ENCODE measurements around the gene DPP10.

The DPP10 gene

DNA sequence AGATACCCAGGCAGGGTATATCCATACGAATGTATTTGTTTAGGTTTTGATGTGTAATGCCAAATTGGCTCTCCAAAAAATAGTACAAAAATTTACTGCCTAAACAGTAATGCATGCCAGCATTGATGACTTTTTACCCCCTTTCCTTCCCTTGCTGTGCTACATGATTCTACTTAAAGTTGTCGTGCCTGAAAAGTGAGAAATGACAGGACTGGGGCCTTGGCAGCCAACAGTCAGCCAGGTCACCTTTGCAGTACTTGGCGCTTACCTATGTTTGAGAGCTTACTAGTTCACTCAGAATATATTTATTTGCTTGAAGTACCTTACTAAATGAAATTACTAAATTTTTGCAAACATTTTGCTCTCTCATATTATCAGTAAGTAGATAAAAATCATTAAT is 1329.1 kb downstream of the DPP10 start:
- Histone ChIP-seq H3K27me3 (ENCODE audit: insufficient read depth, low read length) (no peaks in the 10 kb centered on the region), H3K4me3 (ENCODE audit: low read depth, low read length) (no peak overlapping the region), H3K36me3 (ENCODE audit: control insufficient read depth in 1 of 2, insufficient read depth in 2 of 2, low read length in 2 of 2) (no peaks in the 10 kb centered on the region), H2BK12ac (ENCODE audit: low read length) (no peak overlapping the region), H4K8ac (ENCODE audit: low read depth, low read length) (no peak overlapping the region), H2BK120ac (ENCODE audit: insufficient read depth, low read length, poor library complexity) (no peak overlapping the region), H3K9me3 (ENCODE audit: insufficient read depth, low read depth, low read length) (no peaks in the 10 kb centered on the region), H2AK5ac (ENCODE audit: low read length) (no peak overlapping the region), H4K12ac (ENCODE audit: low read depth, low read length) (no peak overlapping the region), H2BK5ac (ENCODE audit: low read depth, low read length, poor library complexity) (no peak overlapping the region), H3K27ac (ENCODE audit: low read depth, low read length) (no peak overlapping the region), H2AFZ (ENCODE audit: insufficient read depth, low read length, poor library complexity) (no peak overlapping the region), H3K23ac (ENCODE audit: low read length) (no peak overlapping the region), H3K9ac (ENCODE audit: low read length) (no peak overlapping the region), H4K91ac (ENCODE audit: low read depth, low read length) (no peak overlapping the region), H3K4me2 (ENCODE audit: low read length) (no peak overlapping the region), H3K18ac (ENCODE audit: low read length) (no peak overlapping the region), H3K79me1 (ENCODE audit: low read length) (no peaks in the 10 kb centered on the region), H3K79me2 (ENCODE audit: control insufficient read depth, insufficient read depth, low read length, poor library complexity) (no peaks in the 10 kb centered on the region), H3K4ac (ENCODE audit: low read depth, low read length) (no peak overlapping the region), H3K4me1 (ENCODE audit: control insufficient read depth in 1 of 2, insufficient read depth in 2 of 2, low read length in 2 of 2) (peaks cover 0 to 2% of the 10 kb centered on the region in 2 experiments), H3K14ac (ENCODE audit: low read length) (no peak overlapping the region)
- no CpG with 5 or more reads among the region's 3 CpGs for WGBS (ENCODE audit: extremely low coverage, insufficient coverage, insufficient read length)
- DNase-seq, result no peak

DNA sequence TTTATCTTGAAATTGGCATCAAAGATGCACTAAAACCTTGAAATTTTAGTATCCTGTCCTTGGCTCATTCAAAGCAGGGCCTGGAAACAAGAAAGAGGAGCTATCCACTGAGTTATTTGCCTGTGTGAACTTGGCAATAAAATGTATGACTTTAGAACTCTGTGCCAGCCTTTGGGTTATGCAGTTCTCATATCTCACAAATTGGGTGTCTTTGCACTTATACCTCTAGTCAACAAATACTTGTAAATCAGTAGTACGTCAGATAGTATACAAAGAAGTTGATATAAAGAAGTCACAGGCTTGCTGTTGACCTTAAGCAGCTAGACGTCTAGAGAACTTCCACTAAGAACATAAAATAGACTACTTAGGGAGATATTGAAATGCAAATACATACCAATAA is 1331.9 kb downstream of the DPP10 start:
- Histone ChIP-seq H4K8ac (ENCODE audit: low read depth, low read length) (no peak overlapping the region), H3K27me3 (ENCODE audit: insufficient read depth, low read length) (no peaks in the 10 kb centered on the region), H2BK12ac (ENCODE audit: low read length) (no peak overlapping the region), H3K36me3 (ENCODE audit: control insufficient read depth in 1 of 2, insufficient read depth in 2 of 2, low read length in 2 of 2) (no peaks in the 10 kb centered on the region), H4K12ac (ENCODE audit: low read depth, low read length) (no peak overlapping the region), H2BK120ac (ENCODE audit: insufficient read depth, low read length, poor library complexity) (no peak overlapping the region), H3K4me2 (ENCODE audit: low read length) (no peak overlapping the region), H3K14ac (ENCODE audit: low read length) (no peak overlapping the region), H2BK5ac (ENCODE audit: low read depth, low read length, poor library complexity) (no peak overlapping the region), H3K23ac (ENCODE audit: low read length) (no peak overlapping the region), H3K27ac (ENCODE audit: low read depth, low read length) (no peak overlapping the region), H3K9me3 (ENCODE audit: insufficient read depth, low read depth, low read length) (no peaks in the 10 kb centered on the region), H3K4ac (ENCODE audit: low read depth, low read length) (no peak overlapping the region), H3K79me1 (ENCODE audit: low read length) (no peaks in the 10 kb centered on the region), H4K91ac (ENCODE audit: low read depth, low read length) (no peak overlapping the region), H3K4me1 (ENCODE audit: control insufficient read depth in 1 of 2, insufficient read depth in 2 of 2, low read length in 2 of 2) (peaks cover 0 to 2% of the 10 kb centered on the region in 2 experiments), H3K79me2 (ENCODE audit: control insufficient read depth, insufficient read depth, low read length, poor library complexity) (no peaks in the 10 kb centered on the region), H2AFZ (ENCODE audit: insufficient read depth, low read length, poor library complexity) (no peak overlapping the region), H2AK5ac (ENCODE audit: low read length) (no peak overlapping the region), H3K18ac (ENCODE audit: low read length) (no peak overlapping the region), H3K9ac (ENCODE audit: low read length) (no peak overlapping the region), H3K4me3 (ENCODE audit: low read depth, low read length) (no peak overlapping the region)
- no peak for DNase-seq
- no CpG with 5 or more reads among the region's 2 CpGs for WGBS (ENCODE audit: extremely low coverage, insufficient coverage, insufficient read length)

DNA sequence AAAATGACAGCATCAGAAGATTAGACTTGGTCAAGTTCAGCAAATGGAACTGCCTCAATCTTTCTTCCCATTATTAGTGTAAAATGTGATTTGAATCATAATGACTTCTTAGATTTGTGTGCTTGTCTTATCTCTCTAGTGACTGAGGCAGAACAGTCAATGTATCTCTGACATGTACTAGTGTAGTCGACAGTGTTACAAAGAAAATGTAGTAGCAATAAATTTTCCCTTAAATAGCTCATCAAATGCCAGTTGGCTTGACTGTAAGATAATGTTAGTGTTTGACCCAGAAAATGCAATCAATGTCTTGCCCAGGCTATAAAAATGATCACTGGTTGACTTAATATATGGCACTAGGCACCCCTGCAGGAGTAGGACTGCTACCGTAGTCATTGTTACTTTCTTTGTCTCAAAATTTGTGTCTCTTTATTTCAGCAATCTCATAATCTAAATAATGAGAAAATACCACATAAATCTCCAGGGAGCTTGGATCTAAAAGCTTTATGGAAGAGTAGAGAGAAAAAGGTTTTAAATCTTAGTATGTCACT is 1336.7 kb downstream of the DPP10 start:
- H3K79me1 ChIP-seq (ENCODE audit: low read length), result no peaks in the 10 kb centered on the region
- no peak overlapping the region for H3K4me3 ChIP-seq (ENCODE audit: low read depth, low read length)
- H3K14ac ChIP-seq (ENCODE audit: low read length), result no peak overlapping the region
- H4K12ac ChIP-seq (ENCODE audit: low read depth, low read length), result no peak overlapping the region
- no peak overlapping the region for H3K23ac ChIP-seq (ENCODE audit: low read length)
- no peak overlapping the region for H2BK5ac ChIP-seq (ENCODE audit: low read depth, low read length, poor library complexity)
- H3K4ac ChIP-seq (ENCODE audit: low read depth, low read length), result no peak overlapping the region
- H3K27me3 ChIP-seq (ENCODE audit: insufficient read depth, low read length), result no peaks in the 10 kb centered on the region
- no CpG with 5 or more reads among the region's 2 CpGs for WGBS (ENCODE audit: extremely low coverage, insufficient coverage, insufficient read length)
- H3K79me2 ChIP-seq (ENCODE audit: control insufficient read depth, insufficient read depth, low read length, poor library complexity), result no peaks in the 10 kb centered on the region
- no peaks in the 10 kb centered on the region for H3K36me3 ChIP-seq (ENCODE audit: control insufficient read depth in 1 of 2, insufficient read depth in 2 of 2, low read length in 2 of 2)
- no peak overlapping the region for H2BK12ac ChIP-seq (ENCODE audit: low read length)
- no peak overlapping the region for H3K18ac ChIP-seq (ENCODE audit: low read length)
- H3K9ac ChIP-seq (ENCODE audit: low read length), result no peak overlapping the region
- no peak overlapping the region for H4K91ac ChIP-seq (ENCODE audit: low read depth, low read length)
- H4K8ac ChIP-seq (ENCODE audit: low read depth, low read length), result no peak overlapping the region
- no peak overlapping the region for H2AK5ac ChIP-seq (ENCODE audit: low read length)
- H3K4me2 ChIP-seq (ENCODE audit: low read length), result no peak overlapping the region
- H3K27ac ChIP-seq (ENCODE audit: low read depth, low read length), result no peak overlapping the region
- no peak overlapping the region for H2BK120ac ChIP-seq (ENCODE audit: insufficient read depth, low read length, poor library complexity)
- no peak for DNase-seq
- H3K4me1 ChIP-seq (ENCODE audit: control insufficient read depth in 1 of 2, insufficient read depth in 2 of 2, low read length in 2 of 2), result no peaks in the 10 kb centered on the region
- no peaks in the 10 kb centered on the region for H3K9me3 ChIP-seq (ENCODE audit: insufficient read depth, low read depth, low read length)
- no peak overlapping the region for H2AFZ ChIP-seq (ENCODE audit: insufficient read depth, low read length, poor library complexity)

DNA sequence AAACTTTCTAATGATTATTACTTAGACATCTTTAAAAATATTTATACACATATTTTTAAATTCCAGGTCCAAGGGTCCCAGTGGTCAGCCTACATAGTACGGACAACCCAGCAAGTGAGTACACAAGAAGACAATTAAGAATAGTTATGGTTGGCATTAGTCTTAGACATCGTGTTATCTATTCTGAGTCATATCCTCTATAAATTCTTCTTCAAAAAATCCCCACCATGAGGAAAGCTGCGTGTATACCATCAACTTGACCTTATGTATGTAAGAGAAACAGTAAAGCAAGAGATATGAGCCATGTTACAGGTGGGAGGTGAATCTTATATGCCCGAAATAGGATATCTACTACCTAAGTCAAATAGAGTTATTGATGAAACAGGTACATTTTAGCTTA is 1339.8 kb downstream of the DPP10 start:
- H4K12ac ChIP-seq (ENCODE audit: low read depth, low read length), result no peak overlapping the region
- WGBS (ENCODE audit: extremely low coverage, insufficient coverage, insufficient read length), result no CpG with 5 or more reads among the region's 4 CpGs

More for the DNA sequence above, 1339.8 kb downstream of the DPP10 start:
- H3K9ac ChIP-seq (ENCODE audit: low read length), result no peak overlapping the region
- no peak overlapping the region for H2AK5ac ChIP-seq (ENCODE audit: low read length)
- H3K23ac ChIP-seq (ENCODE audit: low read length), result no peak overlapping the region
- no peaks in the 10 kb centered on the region for H3K4me1 ChIP-seq (ENCODE audit: control insufficient read depth in 1 of 2, insufficient read depth in 2 of 2, low read length in 2 of 2)
- no peak overlapping the region for H2BK12ac ChIP-seq (ENCODE audit: low read length)
- H3K27ac ChIP-seq (ENCODE audit: low read depth, low read length), result no peak overlapping the region
- no peaks in the 10 kb centered on the region for H3K36me3 ChIP-seq (ENCODE audit: control insufficient read depth in 1 of 2, insufficient read depth in 2 of 2, low read length in 2 of 2)
- H2BK120ac ChIP-seq (ENCODE audit: insufficient read depth, low read length, poor library complexity), result no peak overlapping the region
- H3K27me3 ChIP-seq (ENCODE audit: insufficient read depth, low read length), result no peaks in the 10 kb centered on the region
- no peak overlapping the region for H4K8ac ChIP-seq (ENCODE audit: low read depth, low read length)
- H3K4me2 ChIP-seq (ENCODE audit: low read length), result no peak overlapping the region
- H2BK5ac ChIP-seq (ENCODE audit: low read depth, low read length, poor library complexity), result no peak overlapping the region
- H3K14ac ChIP-seq (ENCODE audit: low read length), result no peak overlapping the region
- H3K18ac ChIP-seq (ENCODE audit: low read length), result no peak overlapping the region
- H4K91ac ChIP-seq (ENCODE audit: low read depth, low read length), result no peak overlapping the region
- H3K4me3 ChIP-seq (ENCODE audit: low read depth, low read length), result no peak overlapping the region
- no peaks in the 10 kb centered on the region for H3K79me2 ChIP-seq (ENCODE audit: control insufficient read depth, insufficient read depth, low read length, poor library complexity)
- no peak overlapping the region for H3K4ac ChIP-seq (ENCODE audit: low read depth, low read length)
- no peak for DNase-seq
- no peaks in the 10 kb centered on the region for H3K9me3 ChIP-seq (ENCODE audit: insufficient read depth, low read depth, low read length)
- no peak overlapping the region for H2AFZ ChIP-seq (ENCODE audit: insufficient read depth, low read length, poor library complexity)
- no peaks in the 10 kb centered on the region for H3K79me1 ChIP-seq (ENCODE audit: low read length)
